Endothelial cell of hepatic sinusoid (primary cell): ENCODE data around the gene PPP2R1B.

Experiments
- in situ Hi-C: cut with HindIII; loops from 2 replicates; pipeline ENCODE4 v1.10.0; 2017; ENCODE audit warnings: low sequenced_read_pairs

The PPP2R1B gene

GRCh38 chr11:111765984-111766833 lies at the start of gene PPP2R1B:
Gene PPP2R1B, minus strand, starts transcription at chr11:111766389. Its CDS starts 28 bp downstream, at chr11:111766361.
- in situ Hi-C loops: no loop called here

- in situ Hi-C loops: no loop called here
Observed at GRCh38 chr11:111815489-111815888, 49.3 kb upstream of the PPP2R1B start.

- in situ Hi-C loops: no loop called here
Observed at GRCh38 chr11:111814557-111815320, 48.5 kb upstream of the PPP2R1B start.

- in situ Hi-C loops: no loop called here
Observed at GRCh38 chr11:111814106-111814505, 47.9 kb upstream of the PPP2R1B start.

- in situ Hi-C loops: no loop called here
Observed at GRCh38 chr11:111812211-111812610, 46.0 kb upstream of the PPP2R1B start.

- in situ Hi-C loops: no loop called here
Observed at GRCh38 chr11:111811445-111811844, 45.3 kb upstream of the PPP2R1B start.

- in situ Hi-C loops: loop anchor here (5.0 kb wide), 1 partner anchor 87 kb away; no protein-coding TSS in a partner anchor
Observed at GRCh38 chr11:111808834-111809233, 42.6 kb upstream of the PPP2R1B start.

GRCh38 chr11:111808063-111808588 lies 41.9 kb upstream of the PPP2R1B start:
- in situ Hi-C loops: loop anchor here (5.0 kb wide), 1 partner anchor 86 kb away; no protein-coding TSS in a partner anchor

- in situ Hi-C loops: loop anchor here (5.0 kb wide), 1 partner anchor 85 kb away; no protein-coding TSS in a partner anchor
Observed at GRCh38 chr11:111807076-111807475, 40.9 kb upstream of the PPP2R1B start.

- in situ Hi-C loops: no loop called here
Observed at GRCh38 chr11:111801135-111801534, 34.9 kb upstream of the PPP2R1B start.

- in situ Hi-C loops: no loop called here
Observed at GRCh38 chr11:111798279-111798678, 32.1 kb upstream of the PPP2R1B start.

- in situ Hi-C loops: no loop called here
Observed at GRCh38 chr11:111797145-111797581, 31.0 kb upstream of the PPP2R1B start.

- in situ Hi-C loops: no loop called here
Observed at GRCh38 chr11:111796696-111797095, 30.5 kb upstream of the PPP2R1B start.

GRCh38 chr11:111795334-111795985 lies 29.3 kb upstream of the PPP2R1B start:
- in situ Hi-C loops: no loop called here

- in situ Hi-C loops: no loop called here
Observed at GRCh38 chr11:111793863-111794262, 27.7 kb upstream of the PPP2R1B start.

- in situ Hi-C loops: no loop called here
Observed at GRCh38 chr11:111792955-111793500, 26.8 kb upstream of the PPP2R1B start.

GRCh38 chr11:111792314-111792713 lies 26.1 kb upstream of the PPP2R1B start:
- in situ Hi-C loops: no loop called here

- in situ Hi-C loops: loop anchor here (5.0 kb wide), 1 partner anchor 201 kb away; no protein-coding TSS in a partner anchor
Observed at GRCh38 chr11:111788464-111788863, 22.3 kb upstream of the PPP2R1B start.

GRCh38 chr11:111788051-111788450 lies 21.9 kb upstream of the PPP2R1B start:
- in situ Hi-C loops: loop anchor here (5.0 kb wide), 1 partner anchor 201 kb away; no protein-coding TSS in a partner anchor

GRCh38 chr11:111785886-111786412 lies 19.8 kb upstream of the PPP2R1B start:
- in situ Hi-C loops: loop anchor here (5.0 kb wide), 1 partner anchor 199 kb away; no protein-coding TSS in a partner anchor
